PC-3 (cell line): ENCODE data around the gene PIH1D1. TPM values are rescaled to one million over a fixed set of nuclear protein-coding genes. Genes with fewer than 3 reads are reported as not detected.

ENCODE experiments used
- ATAC-seq: fragments of 200-7000 bp; cut with Tn5 transposase; 2 replicates; pipeline ENCODE4 v1.9.1; 2020; ENCODE audit warnings: mild to moderate bottlenecking, moderate library complexity
- Bru-seq: library from RNA; stranded (reverse); fragments of 400-500 nt; gene quantifications from one replicate; lab custom pipeline; 2021; lab: Mats Ljungman, UMichigan
- BruChase-seq, 2 experiments: library from RNA; stranded (reverse); fragments of 400-500 nt; gene quantifications; one replicate each; lab custom pipeline; 2021; lab: Mats Ljungman, UMichigan
- BruUV-seq: library from RNA; stranded (reverse); fragments of 400-500 nt; replicated peaks from 2 replicates; lab custom pipeline; 2021; lab: Mats Ljungman, UMichigan
- CTCF ChIA-PET: fragments of 300-600 bp; sonication (Branson Sonifier 250); formaldehyde crosslinking; loops from one replicate; lab custom pipeline; 2022; ENCODE audit warnings: antibody characterized with exemption; lab: Charles Lee
- POLR2A ChIA-PET: fragments of 300-600 bp; sonication (Branson Sonifier 250); formaldehyde crosslinking; loops from one replicate; lab custom pipeline; 2022; ENCODE audit warnings: antibody characterized with exemption; ENCODE audit not compliant: unreplicated experiment; lab: Charles Lee
- DNase-seq: peaks from one replicate; pipeline ENCODE4 v3.0.0-alpha.2; 2015
- H2AFZ ChIP-seq: fragments of 300-600 bp; sonication (generic); 2 replicates; pipeline ENCODE4 v1.6.0; 2016; ENCODE audit warnings: antibody characterized with exemption, low read length
- H3F3A ChIP-seq: fragments of 300-600 bp; sonication (generic); one replicate; pipeline ENCODE4 v1.6.0; 2017; ENCODE audit warnings: antibody characterized with exemption, low read length, control low read depth, mild to moderate bottlenecking; ENCODE audit not compliant: unreplicated experiment
- H3K27ac ChIP-seq: fragments of 300-600 bp; sonication (generic); 2 replicates; pipeline ENCODE4 v1.5.1; 2016; ENCODE audit warnings: mild to moderate bottlenecking, low read length
- H3K27me3 ChIP-seq: fragments of 300-600 bp; sonication (generic); 2 replicates; pipeline ENCODE4 v1.6.1; 2016; ENCODE audit warnings: low read length, mixed read lengths
- H3K36me3 ChIP-seq: fragments of 300-600 bp; sonication (generic); 2 replicates; pipeline ENCODE4 v1.6.1; 2016; ENCODE audit warnings: low read depth, mixed run types, low read length, mixed read lengths
- H3K4me1 ChIP-seq: fragments of 300-600 bp; sonication (generic); 2 replicates; pipeline ENCODE4 v1.5.1; 2016; ENCODE audit warnings: low read length; ENCODE audit not compliant: insufficient read depth
- H3K4me2 ChIP-seq: fragments of 300-600 bp; sonication (generic); 2 replicates; pipeline ENCODE4 v1.6.0; 2016; ENCODE audit warnings: low read length
- H3K4me3 ChIP-seq: fragments of 300-600 bp; sonication (generic); 2 replicates; pipeline ENCODE4 v1.5.1; 2016; ENCODE audit warnings: mild to moderate bottlenecking, low read length, mixed read lengths
- H3K79me2 ChIP-seq: fragments of 300-600 bp; sonication (generic); 2 replicates; pipeline ENCODE4 v1.6.1; 2017; ENCODE audit warnings: low read length, mixed read lengths
- H3K9ac ChIP-seq: fragments of 300-600 bp; sonication (generic); 2 replicates; pipeline ENCODE4 v1.6.0; 2016; ENCODE audit warnings: mild to moderate bottlenecking, low read length
- H3K9me2 ChIP-seq: fragments of 300-600 bp; sonication (generic); replicated peaks from 2 replicates; pipeline ENCODE4 v1.6.1; 2016; ENCODE audit warnings: mixed run types, low read length, mixed read lengths
- H3K9me3 ChIP-seq: fragments of 300-600 bp; sonication (generic); 2 replicates; pipeline ENCODE4 v1.6.1; 2016; ENCODE audit warnings: low read length, mixed read lengths
- H4K20me1 ChIP-seq: fragments of 300-600 bp; sonication (generic); 2 replicates; pipeline ENCODE4 v1.6.1; 2016; ENCODE audit warnings: low read length, mixed read lengths
- CTCF ChIP-seq: fragments of 300-600 bp; sonication (generic); conservative IDR thresholded peaks from 2 replicates; pipeline ENCODE4 v1.5.1; 2017; ENCODE audit warnings: antibody characterized with exemption, low read depth, mild to moderate bottlenecking, low read length
- EZH2 ChIP-seq: fragments of 300-600 bp; sonication (generic); IDR thresholded peaks from one replicate; pipeline ENCODE4 v1.6.1; 2017; ENCODE audit warnings: antibody characterized with exemption, mild to moderate bottlenecking, low read length; ENCODE audit not compliant: unreplicated experiment
- EZH2phosphoT487 ChIP-seq: fragments of 300-600 bp; sonication (generic); IDR thresholded peaks from 2 replicates; pipeline ENCODE4 v1.6.1; 2018; ENCODE audit warnings: mild to moderate bottlenecking, antibody characterized with exemption, low read length, borderline replicate concordance
- intact Hi-C: fragments of 100-400 bp; cut with micrococcal nuclease; formaldehyde crosslinking; loops from 2 replicates; pipeline ENCODE4 v1.9.0; 2023
- long read RNA-seq: library from polyadenylated mRNA; unstranded; transcript quantifications from one replicate; pipeline ENCODE4 v2.0.0, GENCODE V29; 2021; ENCODE audit not compliant: unreplicated experiment
- total RNA-seq: library from RNA; depleted of rRNA; stranded (reverse); fragments of >200 nt; gene quantifications from 2 replicates; pipeline ENCODE4 v1.2.3, GENCODE V29; 2014; rRNA removed

Gene PIH1D1
- total RNA-seq (171 and 200 TPM in 2 replicates), Bru-seq, nascent RNA (percentile 79 among the genes with signal in this experiment), BruChase-seq, experiment 1, labeled RNA remaining after a 6-hour chase (percentile 90 among the genes with signal in this experiment), BruChase-seq, experiment 2, labeled RNA remaining after a 2-hour chase (percentile 88 among the genes with signal in this experiment)
- long read RNA-seq, transcript PIH1D1-223 (2 exons, 474 nt), result minor isoform, 14 of 144 reads
- long read RNA-seq, transcript PIH1D1-201 (9 exons, 1,192 nt), result major isoform, 76 of 144 reads
- long read RNA-seq, partial matches to known transcripts, result 11 of 144 reads
- long read RNA-seq, other reads (novel, unspliced or antisense), result 39 of 144 reads

- Histone ChIP-seq H3K9me2 (no peaks in the 10 kb centered on the region), H3K79me2 (peaks cover 18% of the 10 kb centered on the region), H4K20me1 (no peaks in the 10 kb centered on the region), H2AFZ (peak within 1 kb of the TSS; percentile 78), H3K9me3 (no peaks in the 10 kb centered on the region), H3K36me3 (peaks cover 3% of the 10 kb centered on the region; the same call in 1 of the 2 replicates), H3F3A (no peaks in the 10 kb centered on the region), H3K4me2 (peak within 1 kb of the TSS; percentile 88), H3K4me3 (peak within 1 kb of the TSS; percentile 80), H3K9ac (peak within 1 kb of the TSS; percentile 86), H3K27ac (peak within 1 kb of the TSS; percentile 11; the same call in 1 of the 2 replicates), H3K27me3 (no peaks in the 10 kb centered on the region), H3K4me1 (peaks cover 8% of the 10 kb centered on the region; the same call in 1 of the 2 replicates)
- intact Hi-C loops, result loop anchor here (1.0 kb wide), 2 partner anchors 8 to 36 kb away; partner anchors contain the start of gene RPL13A
- DNase-seq (peak; percentile 100), ATAC-seq (peak; percentile 97)
- POLR2A ChIA-PET, result interaction anchor here (0.5 to 0.6 kb wide), 4 partner anchors 33 to 337 kb away, joined by 3 to 14 read pairs (median 12); partner anchors contain the start of gene TEAD2
- CTCF ChIA-PET, result interaction anchor here (0.6 kb wide), 2 partner anchors 90 to 95 kb away, joined by 4 to 8 read pairs; partner anchors contain the start of gene TEAD2
- no peak for TF ChIP-seq EZH2phosphoT487
- no peak for TF ChIP-seq EZH2
- no peak for TF ChIP-seq CTCF
- BruUV-seq, result TSS peak; percentile 96
Measured at GRCh38 chr19:49451430-49452181, at the start of gene PIH1D1. PIH1D1 (minus strand) TSS chr19:49451814; CDS start chr19:49451574, 240 bp downstream.

GRCh38 chr19:49499030-49499670 is 47.5 kb upstream of the PIH1D1 start:
- Histone ChIP-seq H3F3A (peaks cover 27% of the 10 kb centered on the region), H3K79me2 (peaks cover 30% of the 10 kb centered on the region), H4K20me1 (peaks cover 27% of the 10 kb centered on the region), H3K9ac (no peak overlapping the region), H2AFZ (no peak overlapping the region), H3K36me3 (peaks cover 35% of the 10 kb centered on the region), H3K27me3 (no peaks in the 10 kb centered on the region), H3K4me1 (peaks cover 22% of the 10 kb centered on the region), H3K4me3 (peak overlapping the region; percentile 94; the same call in 1 of the 2 replicates), H3K4me2 (peak overlapping the region; percentile 97), H3K27ac (no peak overlapping the region), H3K9me3 (no peaks in the 10 kb centered on the region), H3K9me2 (no peaks in the 10 kb centered on the region)
- no TSS peak for BruUV-seq
- intact Hi-C loops, result loop anchor here (5.0 kb wide), 1 partner anchor 178 kb away; the partner anchor contains the start of gene PRMT1
- ATAC-seq, result no peak
- TF ChIP-seq EZH2phosphoT487 (no peak), CTCF (no peak), EZH2 (no peak)
- DNase-seq, result no peak
- ChIA-PET CTCF (no interaction called here), POLR2A (no interaction called here)
